ENCODE results near the gene ERVH48-1.
"Not testable (repeated sequence)": the region's sequence is repeated elsewhere in the genome, so short reads cannot be mapped to it uniquely, and the experiment has no call there.

ERVH48-1 gene

GRCh38 chr21:42906233-42906632 is 19.2 kb downstream of the ERVH48-1 start:
- DNase-seq (ENCODE audit: low spot score), result no peak

GRCh38 chr21:42905195-42905594 is 20.2 kb downstream of the ERVH48-1 start:
- no peak for DNase-seq (ENCODE audit: low spot score)

- no peak for DNase-seq (ENCODE audit: low spot score)
Observed at GRCh38 chr21:42903817-42904216, 21.6 kb downstream of the ERVH48-1 start.

GRCh38 chr21:42900446-42900845 is 25.0 kb downstream of the ERVH48-1 start:
- no peak for DNase-seq (ENCODE audit: low spot score)

GRCh38 chr21:42892931-42893755 is 32.3 kb downstream of the ERVH48-1 start, which contains the start of gene NDUFV3:
Gene NDUFV3, plus strand, starts transcription at chr21:42893309. Its CDS starts 25 bp downstream, at chr21:42893334.
- peak; percentile 99 for DNase-seq (ENCODE audit: low spot score)

- DNase-seq (ENCODE audit: low spot score), result no peak
Observed at GRCh38 chr21:42892582-42892930, 32.9 kb downstream of the ERVH48-1 start.

GRCh38 chr21:42887326-42887725 is 38.1 kb downstream of the ERVH48-1 start:
- DNase-seq (ENCODE audit: low spot score), result no peak

GRCh38 chr21:42883921-42884320 is 41.5 kb downstream of the ERVH48-1 start:
- peak; percentile 7 for DNase-seq (ENCODE audit: low spot score)

- DNase-seq (ENCODE audit: low spot score), result no peak
Observed at GRCh38 chr21:42880352-42880751, 45.1 kb downstream of the ERVH48-1 start.

- peak; percentile 98 for DNase-seq (ENCODE audit: low spot score)
Observed at GRCh38 chr21:42878993-42879787, 46.2 kb downstream of the ERVH48-1 start, which contains the start of gene WDR4. Gene WDR4, minus strand, starts transcription at chr21:42879539. Its CDS starts 44 bp downstream, at chr21:42879495.

GRCh38 chr21:42878678-42878992 is 46.8 kb downstream of the ERVH48-1 start:
- DNase-seq (ENCODE audit: low spot score), result no peak

- not testable (repeated sequence) for DNase-seq (ENCODE audit: low spot score)
Observed at GRCh38 chr21:42875811-42876210, 49.6 kb downstream of the ERVH48-1 start.

- no peak for DNase-seq (ENCODE audit: low spot score)
Observed at GRCh38 chr21:42873096-42873495, 52.3 kb downstream of the ERVH48-1 start.

GRCh38 chr21:42868196-42868595 is 57.2 kb downstream of the ERVH48-1 start:
- DNase-seq (ENCODE audit: low spot score), result no peak

Measured in kidney tubule cell (primary cell).